ENCODE data around the gene CRTAC1.

The CRTAC1 gene

DNA sequence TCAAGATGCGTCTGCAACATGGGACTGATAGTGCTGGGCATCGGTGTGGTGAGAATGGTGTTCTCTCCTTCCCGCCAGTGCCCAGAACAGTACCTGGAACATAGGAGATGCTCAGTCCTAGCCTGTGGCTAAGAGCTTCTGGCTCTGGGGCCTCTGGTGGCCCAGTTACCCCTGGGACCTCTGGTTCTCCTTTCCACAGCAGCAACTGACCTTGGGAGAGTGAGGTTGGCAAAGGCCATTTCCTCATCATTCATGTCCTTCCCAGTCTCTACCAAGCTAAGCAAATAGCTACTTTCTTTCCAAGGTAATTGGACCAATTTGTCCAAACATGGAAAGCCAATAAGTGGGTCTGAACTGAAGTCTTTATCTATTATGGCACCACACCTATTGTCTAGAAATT, 192.3 kb downstream of the CRTAC1 start:
- Histone ChIP-seq H3K36me3 (no peaks in the 10 kb centered on the region), H3K9me3 (no peaks in the 10 kb centered on the region), H3K4me3 (ENCODE audit: low read depth, low read length) (no peak overlapping the region), H3K4me1 (no peaks in the 10 kb centered on the region; the same call in 1 of the 2 replicates), H3K27me3 (no peaks in the 10 kb centered on the region)
- TF ChIP-seq, protein P1, sequence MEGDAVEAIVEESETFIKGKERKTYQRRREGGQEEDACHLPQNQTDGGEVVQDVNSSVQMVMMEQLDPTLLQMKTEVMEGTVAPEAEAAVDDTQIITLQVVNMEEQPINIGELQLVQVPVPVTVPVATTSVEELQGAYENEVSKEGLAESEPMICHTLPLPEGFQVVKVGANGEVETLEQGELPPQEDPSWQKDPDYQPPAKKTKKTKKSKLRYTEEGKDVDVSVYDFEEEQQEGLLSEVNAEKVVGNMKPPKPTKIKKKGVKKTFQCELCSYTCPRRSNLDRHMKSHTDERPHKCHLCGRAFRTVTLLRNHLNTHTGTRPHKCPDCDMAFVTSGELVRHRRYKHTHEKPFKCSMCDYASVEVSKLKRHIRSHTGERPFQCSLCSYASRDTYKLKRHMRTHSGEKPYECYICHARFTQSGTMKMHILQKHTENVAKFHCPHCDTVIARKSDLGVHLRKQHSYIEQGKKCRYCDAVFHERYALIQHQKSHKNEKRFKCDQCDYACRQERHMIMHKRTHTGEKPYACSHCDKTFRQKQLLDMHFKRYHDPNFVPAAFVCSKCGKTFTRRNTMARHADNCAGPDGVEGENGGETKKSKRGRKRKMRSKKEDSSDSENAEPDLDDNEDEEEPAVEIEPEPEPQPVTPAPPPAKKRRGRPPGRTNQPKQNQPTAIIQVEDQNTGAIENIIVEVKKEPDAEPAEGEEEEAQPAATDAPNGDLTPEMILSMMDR (IDR thresholded peaks at IDR 0.05; ENCODE audit: low read depth, low read length) = no peak
- no peak for DNase-seq

DNA sequence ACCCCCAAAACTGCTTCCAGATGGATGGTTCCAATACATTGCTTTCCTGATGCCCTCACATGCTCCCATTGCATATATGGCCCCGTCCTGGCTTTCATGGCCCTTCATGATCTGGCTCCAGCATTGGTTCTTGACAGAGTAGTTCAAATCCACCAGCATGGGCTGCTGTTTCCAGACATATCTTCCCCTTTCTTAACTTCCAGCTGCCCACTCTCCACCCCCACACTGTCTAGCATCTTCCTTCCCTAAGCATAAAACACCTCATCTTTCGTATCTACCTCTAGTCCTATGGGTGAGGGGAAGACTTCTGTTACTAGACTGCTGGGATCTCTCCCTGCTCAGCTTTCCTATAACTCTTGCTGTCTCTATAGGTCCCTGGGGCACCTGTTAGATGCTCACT, 194.0 kb downstream of the CRTAC1 start:
- no peaks in the 10 kb centered on the region for H3K27me3 ChIP-seq
- TF ChIP-seq, protein P1 (IDR thresholded peaks at IDR 0.05; ENCODE audit: low read depth, low read length) = no peak
- no peaks in the 10 kb centered on the region for H3K4me1 ChIP-seq
- no peaks in the 10 kb centered on the region for H3K36me3 ChIP-seq
- no peaks in the 10 kb centered on the region for H3K9me3 ChIP-seq
- no peak for DNase-seq
- no peak overlapping the region for H3K4me3 ChIP-seq (ENCODE audit: low read depth, low read length)

DNA sequence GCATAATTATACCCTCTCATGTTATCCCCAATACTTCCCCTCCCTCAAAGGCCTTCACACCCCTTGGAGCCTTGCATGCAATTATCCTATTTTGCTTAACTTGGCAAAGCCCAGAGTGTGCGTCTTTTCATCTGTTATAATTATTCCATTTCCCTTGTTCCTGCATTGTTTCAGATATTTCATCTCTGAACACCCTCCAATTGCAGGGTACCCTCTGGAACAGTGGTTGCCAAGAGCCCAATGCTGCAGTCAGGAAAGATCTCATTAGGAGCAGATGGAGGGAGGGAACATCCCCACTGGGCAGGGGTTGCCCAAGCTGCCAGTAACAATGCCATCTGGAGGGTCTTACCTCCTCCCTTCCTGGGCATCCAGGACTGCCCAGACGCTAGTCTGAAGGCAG, 199.2 kb downstream of the CRTAC1 start:
- Histone ChIP-seq H3K9me3 (no peaks in the 10 kb centered on the region), H3K4me3 (ENCODE audit: low read depth, low read length) (no peak overlapping the region), H3K27me3 (no peaks in the 10 kb centered on the region), H3K4me1 (no peaks in the 10 kb centered on the region), H3K36me3 (no peaks in the 10 kb centered on the region)
- TF ChIP-seq, protein P1 (IDR thresholded peaks at IDR 0.05; ENCODE audit: low read depth, low read length) = no peak
- no peak for DNase-seq

DNA sequence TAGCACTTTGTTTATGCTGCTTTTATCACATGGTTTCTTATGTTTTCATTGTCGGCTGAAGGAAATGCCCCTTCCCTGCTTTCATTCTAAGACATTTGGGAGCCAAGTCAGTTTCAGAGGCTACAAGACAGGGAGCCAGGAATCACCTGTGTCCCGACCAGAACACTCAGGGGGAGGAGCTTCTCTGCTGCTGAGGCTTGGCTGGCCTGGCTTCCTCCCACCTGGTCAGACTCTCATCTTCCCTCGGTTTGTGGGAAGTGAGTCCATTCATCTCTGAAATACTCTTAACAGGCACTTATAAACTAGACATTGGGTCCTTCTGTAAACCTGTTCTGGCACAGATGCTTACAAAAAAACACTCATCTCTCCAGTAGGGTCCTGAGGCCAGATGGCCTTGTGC, 200.4 kb downstream of the CRTAC1 start:
- Histone ChIP-seq H3K9me3 (no peaks in the 10 kb centered on the region), H3K36me3 (no peaks in the 10 kb centered on the region), H3K27me3 (no peaks in the 10 kb centered on the region), H3K4me1 (no peaks in the 10 kb centered on the region), H3K4me3 (ENCODE audit: low read depth, low read length) (no peak overlapping the region)
- DNase-seq = no peak
- TF ChIP-seq, protein P1 (IDR thresholded peaks at IDR 0.05; ENCODE audit: low read depth, low read length) = no peak

DNA sequence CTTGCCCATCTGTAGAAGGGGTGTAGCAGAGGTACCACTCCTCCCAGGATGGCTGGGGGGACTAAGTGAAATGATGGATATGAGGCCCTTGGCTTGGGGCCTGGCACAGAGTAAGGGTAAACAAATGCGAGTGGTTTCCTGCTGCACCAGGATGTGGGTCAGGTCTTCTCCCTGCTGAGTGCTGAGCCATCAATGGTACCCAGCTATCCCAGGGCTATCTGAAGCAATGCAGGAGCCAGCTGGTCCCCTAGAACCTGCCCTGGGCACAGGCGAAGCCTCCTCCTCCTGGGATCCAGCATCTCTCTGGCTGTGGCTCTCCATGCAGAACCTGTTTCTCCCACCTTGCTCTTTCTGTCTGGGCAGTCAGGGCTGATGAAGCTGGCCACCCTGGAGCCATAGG, 201.7 kb downstream of the CRTAC1 start:
- no peaks in the 10 kb centered on the region for H3K4me1 ChIP-seq
- no peaks in the 10 kb centered on the region for H3K36me3 ChIP-seq
- H3K9me3 ChIP-seq = no peaks in the 10 kb centered on the region
- no peak overlapping the region for H3K4me3 ChIP-seq (ENCODE audit: low read depth, low read length)
- DNase-seq = no peak
- TF ChIP-seq, protein P1 (IDR thresholded peaks at IDR 0.05; ENCODE audit: low read depth, low read length) = no peak
- H3K27me3 ChIP-seq = no peaks in the 10 kb centered on the region

DNA sequence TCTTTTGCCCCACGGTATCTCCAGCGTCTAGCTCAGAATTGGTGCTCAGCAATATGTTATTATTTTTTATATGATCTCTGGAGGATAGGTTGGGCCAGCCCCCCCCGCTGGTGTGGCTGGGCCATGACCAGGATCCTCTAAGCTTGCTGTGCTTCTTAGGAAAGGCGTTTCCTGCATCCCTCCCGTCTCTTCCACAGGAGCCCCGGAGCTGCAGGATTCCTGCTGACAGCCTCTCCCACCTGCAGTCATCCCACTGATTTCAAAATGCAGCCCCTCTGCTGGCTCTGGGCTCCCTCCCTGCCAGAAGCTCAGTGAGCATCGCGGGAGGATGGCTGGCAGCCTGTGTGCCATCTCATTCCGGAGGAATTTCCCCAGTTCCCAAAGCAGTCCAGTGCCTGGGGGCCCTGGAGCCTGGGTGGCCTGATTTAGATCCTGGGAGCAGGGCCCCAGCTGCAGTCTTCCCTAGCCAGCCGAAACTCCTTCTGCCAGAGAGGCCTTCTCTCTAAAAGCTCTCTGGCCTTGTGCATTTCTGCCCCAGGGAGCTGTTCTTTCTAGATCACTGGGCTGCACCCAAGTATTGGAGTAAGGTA, 202.6 kb downstream of the CRTAC1 start:
- Histone ChIP-seq H3K4me1 (no peaks in the 10 kb centered on the region), H3K4me3 (ENCODE audit: low read depth, low read length) (no peak overlapping the region), H3K36me3 (no peaks in the 10 kb centered on the region), H3K9me3 (no peaks in the 10 kb centered on the region), H3K27me3 (no peaks in the 10 kb centered on the region)
- TF ChIP-seq, protein P1 (IDR thresholded peaks at IDR 0.05; ENCODE audit: low read depth, low read length) = no peak
- DNase-seq = no peak

Data from BE2C (cell line).